Stromal cell of bone marrow (primary cell): Measurements from ENCODE around the gene MICAL3.
"Not testable (repeated sequence)": the region's sequence is repeated elsewhere in the genome, so short reads cannot be mapped to it uniquely, and the experiment has no call there.

Experiments
- DNase-seq: peaks from one replicate; pipeline ENCODE4 v3.0.0-alpha.2; 2012; ENCODE audit warnings: low read depth

Gene MICAL3

GRCh38 chr22:17777005-17777716 lies 247.2 kb downstream of the MICAL3 start:
- DNase-seq: no peak

GRCh38 chr22:17775781-17776465 lies 248.4 kb downstream of the MICAL3 start:
- no peak for DNase-seq

GRCh38 chr22:17774926-17775685 lies 249.3 kb downstream of the MICAL3 start:
- DNase-seq: no peak

- DNase-seq: no peak
These were observed 250.0 kb downstream of the MICAL3 start, which contains the start of gene BID for GRCh38 chr22:17774206-17774925. Gene BID (minus strand): TSS chr22:17774469. CDS start chr22:17750116, 24,353 bp downstream.

GRCh38 chr22:17773606-17774205 lies 250.7 kb downstream of the MICAL3 start:
- no peak for DNase-seq

- no peak for DNase-seq
These were observed 251.3 kb downstream of the MICAL3 start for GRCh38 chr22:17772958-17773605.

GRCh38 chr22:17772249-17772957 lies 252.0 kb downstream of the MICAL3 start:
- no peak for DNase-seq

GRCh38 chr22:17770180-17771077 lies 253.9 kb downstream of the MICAL3 start:
- DNase-seq: no peak

GRCh38 chr22:17769716-17770082 lies 254.7 kb downstream of the MICAL3 start:
- DNase-seq: no peak

GRCh38 chr22:17769013-17769715 lies 255.2 kb downstream of the MICAL3 start:
- no peak for DNase-seq

GRCh38 chr22:17767233-17768065 lies 256.9 kb downstream of the MICAL3 start:
- DNase-seq: no peak

GRCh38 chr22:17764852-17765251 lies 259.5 kb downstream of the MICAL3 start:
- DNase-seq: not testable (repeated sequence)

- no peak for DNase-seq
These were observed 260.3 kb downstream of the MICAL3 start for GRCh38 chr22:17764036-17764435.

GRCh38 chr22:17763442-17763841 lies 260.9 kb downstream of the MICAL3 start:
- not testable (repeated sequence) for DNase-seq

GRCh38 chr22:17761138-17761488 lies 263.2 kb downstream of the MICAL3 start:
- no peak for DNase-seq

- no peak for DNase-seq
These were observed 270.0 kb downstream of the MICAL3 start for GRCh38 chr22:17754233-17754925.

- DNase-seq: peak; percentile 37
These were observed 270.9 kb downstream of the MICAL3 start for GRCh38 chr22:17753401-17753989.
